K562 (cell line): ENCODE results near the gene FNBP1. TPM values are rescaled to one million over a fixed set of nuclear protein-coding genes. Genes with fewer than 3 reads are reported as not detected.

ENCODE experiments used
- ATF1 ChIP-seq, 2 experiments: fragments of 450-650 bp in 1 of 2; IDR thresholded peaks; 2 replicates each; pipeline ENCODE4 v1.6.1; 2016; ENCODE audit warnings: missing compliant biosample characterization in 1 of 2, missing genetic modification characterization in 1 of 2
- CBX5 ChIP-seq: IDR thresholded peaks from 2 replicates; pipeline ENCODE4 v1.6.1; 2014; ENCODE audit warnings: low read depth, borderline replicate concordance
- CSDE1 ChIP-seq, 2 experiments: fragments of 450-650 bp; IDR thresholded peaks; 2 replicates each; pipeline ENCODE4 v1.6.1; 2016; ENCODE audit warnings: mild to moderate bottlenecking in 1 of 2
- DDX20 ChIP-seq: fragments of 450-650 bp; IDR thresholded peaks from 2 replicates; pipeline ENCODE4 v1.6.1; 2016; ENCODE audit warnings: missing genetic modification characterization, low read depth, mild to moderate bottlenecking, missing compliant biosample characterization, moderate library complexity
- EP400 ChIP-seq: fragments of 450-650 bp; IDR thresholded peaks from 2 replicates; pipeline ENCODE4 v1.6.1; 2017; ENCODE audit warnings: antibody characterized with exemption, mild to moderate bottlenecking, moderate library complexity
- ESRRA ChIP-seq: fragments of 450-650 bp; IDR thresholded peaks from 2 replicates; pipeline ENCODE4 v1.6.1; 2014; ENCODE audit warnings: low read depth, mild to moderate bottlenecking, moderate library complexity, borderline replicate concordance
- HES1 ChIP-seq: fragments of 450-650 bp; IDR thresholded peaks from 2 replicates; pipeline ENCODE4 v1.6.1; 2016; ENCODE audit warnings: low read depth, mild to moderate bottlenecking, moderate library complexity
- ID3 ChIP-seq, 2 experiments: fragments of 250-450 bp in 1 of 2; fragments of 450-650 bp in 1 of 2; sonication (Bioruptor Pico) in 1 of 2; IDR thresholded peaks; 2 replicates each; pipeline versions ENCODE4 v1.6.1 to v1.8.0; 2016 to 2021; ENCODE audit warnings: mild to moderate bottlenecking in 2 of 2, moderate library complexity in 2 of 2, missing compliant biosample characterization in 1 of 2, missing genetic modification characterization in 1 of 2
- IFI16 ChIP-seq: fragments of 250-450 bp; sonication (Bioruptor Pico); IDR thresholded peaks from 2 replicates; pipeline ENCODE4 v2.1.2; 2022; ENCODE audit warnings: mild to moderate bottlenecking, inconsistent platforms
- LEF1 ChIP-seq: fragments of 450-650 bp; IDR thresholded peaks from 2 replicates; pipeline ENCODE4 v1.6.1; 2016; ENCODE audit warnings: mild to moderate bottlenecking
- MAFG ChIP-seq: fragments of 450-650 bp; conservative IDR thresholded peaks from 2 replicates; pipeline ENCODE4 v1.6.1; 2016; ENCODE audit warnings: missing genetic modification characterization, missing compliant biosample characterization
- MAFK ChIP-seq: IDR thresholded peaks from 2 replicates; pipeline ENCODE4 v1.6.1; 2011; ENCODE audit warnings: low read length, improper control_type of control experiment
- MCM7 ChIP-seq, 2 experiments: fragments of 450-650 bp; IDR thresholded peaks; 2 replicates each; pipeline ENCODE4 v1.6.1; 2016 to 2018
- MECOM ChIP-seq: fragments of 250-450 bp; sonication (Bioruptor Pico); IDR thresholded peaks from 2 replicates; pipeline ENCODE4 v1.8.0; 2022; ENCODE audit warnings: inconsistent platforms
- NBN ChIP-seq: fragments of 450-650 bp; IDR thresholded peaks from 2 replicates; pipeline ENCODE4 v1.6.1; 2016; ENCODE audit warnings: low read depth, mild to moderate bottlenecking
- PHF8 ChIP-seq: fragments of 200-600 bp; sonication (generic); IDR thresholded peaks from 2 replicates; pipeline ENCODE4 v1.6.1; 2012; ENCODE audit warnings: mixed run types, mild to moderate bottlenecking, inconsistent platforms, low read length, moderate library complexity, borderline replicate concordance
- POLR3A ChIP-seq: IDR thresholded peaks from 2 replicates; pipeline ENCODE4 v1.6.1; 2011; ENCODE audit warnings: borderline replicate concordance, mild to moderate bottlenecking, moderate library complexity; ENCODE audit not compliant: insufficient read length, insufficient read depth; ENCODE audit errors: extremely low read depth
- PPARD ChIP-seq: fragments of 250-450 bp; sonication (Bioruptor Pico); IDR thresholded peaks from 2 replicates; pipeline ENCODE4 v1.8.0; 2022; ENCODE audit warnings: inconsistent platforms, mild to moderate bottlenecking, moderate library complexity
- RBM39 ChIP-seq: fragments of 200-400 bp; formaldehyde crosslinking; optimal IDR thresholded peaks from 2 replicates; pipeline ENCODE3; 2018; ENCODE audit warnings: low read depth, low read length
- SIX5 ChIP-seq, 2 experiments: IDR thresholded peaks; 2 replicates each; pipeline ENCODE4 v1.6.1; 2011; ENCODE audit warnings: low read length in 2 of 2, borderline replicate concordance in 1 of 2, low read depth in 1 of 2, mild to moderate bottlenecking in 1 of 2, moderate library complexity in 1 of 2; ENCODE audit not compliant: insufficient read depth in 1 of 2
- SMARCA5 ChIP-seq: fragments of 450-650 bp; IDR thresholded peaks from 2 replicates; pipeline ENCODE4 v1.6.1; 2016
- TAF9B ChIP-seq: fragments of 450-650 bp; IDR thresholded peaks from 2 replicates; pipeline ENCODE4 v1.6.1; 2018; ENCODE audit warnings: mild to moderate bottlenecking; ENCODE audit not compliant: partially characterized antibody
- TEAD2 ChIP-seq: fragments of 450-650 bp; IDR thresholded peaks from 2 replicates; pipeline ENCODE4 v1.6.1; 2016; ENCODE audit warnings: missing genetic modification characterization, control low read depth, missing compliant biosample characterization
- ZMIZ1 ChIP-seq, 2 experiments: fragments of 150-350 bp in 1 of 2; IDR thresholded peaks; 2 replicates each; pipeline ENCODE4 v1.6.1; 2012 to 2016; ENCODE audit warnings: low read depth in 2 of 2, low read length in 2 of 2, mild to moderate bottlenecking in 1 of 2, moderate library complexity in 1 of 2
- ZNF780A ChIP-seq: fragments of 250-450 bp; sonication (Bioruptor Pico); IDR thresholded peaks from 2 replicates; pipeline ENCODE4 v1.5.0; 2021; ENCODE audit warnings: mild to moderate bottlenecking
- polyA plus RNA-seq, 8 experiments: library from polyadenylated mRNA; depleted of rRNA in 4 of 8; stranded (reverse) in 5 of 8; unstranded in 3 of 8; fragments of >200 nt; fragmentation: Nextera tagmentation in 2 of 8; fragmentation: Illumina TruSeq in 1 of 8; extraction: Ambion mirVana in 2 of 8; extraction: Trizol in 1 of 8; gene quantifications; 2 replicates each; pipeline versions ENCODE4 v1.2.1 to v1.2.3, GENCODE V29; 2011 to 2014; ENCODE audit warnings: inconsistent platforms in 1 of 8, missing spikeins in 1 of 8
- total RNA-seq, 7 experiments: library from RNA; depleted of rRNA in 6 of 7; stranded (reverse); fragments of >200 nt in 6 of 7; fragmentation: Illumina TruSeq in 2 of 7; extraction: Trizol in 2 of 7; gene quantifications; 2 replicates each; pipeline versions ENCODE4 v1.2.1 to v1.2.3, GENCODE V29; 2011 to 2021; ENCODE audit warnings: low replicate concordance in 1 of 7

FNBP1 gene
- total and polyA plus RNA-seq, 9 of the 15 experiments (the other 6 are each of a cell fraction or from before 2014, with no cell fraction given) = 1.8 to 14.9 (median 7.6) TPM

- TF ChIP-seq ZMIZ1 (IDR thresholded peaks at IDR 0.05; ENCODE audit: low read depth in 2 of 2, low read length in 2 of 2) (no peak), SIX5 (IDR thresholded peaks at IDR 0.05; ENCODE audit: borderline replicate concordance in 1 of 2, insufficient read depth in 1 of 2, low read depth in 1 of 2, low read length in 2 of 2) (no peak), HES1 (no peak), MECOM (0 out of 2 replicates have a peak, but pooled peaks have one; percentile 59), CSDE1 (IDR thresholded peaks at IDR 0.05) (no peak), LEF1 (peak; percentile 88), ID3 (CRISPR knock-in tag; IDR thresholded peaks at IDR 0.05) (no peak), ID3 (tag; IDR thresholded peaks at IDR 0.05) (no peak), SMARCA5 (peak; percentile 80; the same call in 1 of the 2 replicates), MCM7 (IDR thresholded peaks at IDR 0.05) (no peak), POLR3A (no peak), PHF8 (peak; percentile 23; the same call in 1 of the 2 replicates), TEAD2 (no peak), ESRRA (peak; percentile 46; the same call in 1 of the 2 replicates), TAF9B (peak; percentile 40), NBN (peak; percentile 80), MAFK (no peak), ZNF780A (CRISPR knock-in tag) (no peak), RBM39 (no peak), CBX5 (no peak), MAFG (tag) (peak; percentile 32; the same call in 1 of the 2 replicates), EP400 (peak; percentile 66), IFI16 (CRISPR knock-in tag) (no peak), DDX20 (tag) (no peak), ATF1 (CRISPR knock-in tag; IDR thresholded peaks at IDR 0.05) (no peak), ATF1 (tag; IDR thresholded peaks at IDR 0.05) (0 out of 2 replicates have a peak, but pooled peaks have one; percentile 6), PPARD (CRISPR knock-in tag) (no peak)
Observed at GRCh38 chr9:129995409-129996160, 47.4 kb downstream of the FNBP1 start (continued).
